ENCODE results near the gene LRRC59.

Gene LRRC59

GRCh38 chr17:50426814-50427787 is 29.8 kb upstream of the LRRC59 start:
- peak in 1 of 2 experiments; percentile 39 for DNase-seq (ENCODE audit: low read depth in 1 of 2, low spot score in 1 of 2)

GRCh38 chr17:50426472-50426782 is 29.1 kb upstream of the LRRC59 start:
- TF ChIP-seq CTCF (IDR thresholded peaks at IDR 0.05; ENCODE audit: insufficient read depth, low read length) (no peak), POLR2AphosphoS5 (IDR thresholded peaks at IDR 0.05; ENCODE audit: low read depth) (no peak), GABPA (IDR thresholded peaks at IDR 0.05; ENCODE audit: low read depth) (no peak), SPI1 (IDR thresholded peaks at IDR 0.05; ENCODE audit: borderline replicate concordance, low read depth) (no peak), REST (IDR thresholded peaks at IDR 0.05; ENCODE audit: insufficient replicate concordance, low read depth) (no peak)
- peak overlapping the region; percentile 59 for H3K4me3 ChIP-seq (replicated peaks; ENCODE audit: insufficient read depth, low read length)
- peaks cover 3% of the 10 kb centered on the region for H3K27me3 ChIP-seq (ENCODE audit: insufficient read depth, poor library complexity, severe bottlenecking)
- no peak overlapping the region for H3K27ac ChIP-seq (replicated peaks)
- no peak for DNase-seq (ENCODE audit: low read depth in 1 of 2, low spot score in 1 of 2)

More at GRCh38 chr17:50426814-50427787, 29.8 kb upstream of the LRRC59 start:
- Histone ChIP-seq H3K27me3 (ENCODE audit: insufficient read depth, poor library complexity, severe bottlenecking) (peaks cover 3% of the 10 kb centered on the region), H3K4me3 (replicated peaks; ENCODE audit: insufficient read depth, low read length) (peak overlapping the region; percentile 59; the same call in 1 of the 2 replicates), H3K27ac (replicated peaks) (no peak overlapping the region)
- TF ChIP-seq CTCF (IDR thresholded peaks at IDR 0.05; ENCODE audit: insufficient read depth, low read length): no peak
- no peak for TF ChIP-seq GABPA (IDR thresholded peaks at IDR 0.05; ENCODE audit: low read depth)
- TF ChIP-seq SPI1 (IDR thresholded peaks at IDR 0.05; ENCODE audit: borderline replicate concordance, low read depth): no peak
- TF ChIP-seq REST (IDR thresholded peaks at IDR 0.05; ENCODE audit: insufficient replicate concordance, low read depth): no peak
- TF ChIP-seq POLR2AphosphoS5 (IDR thresholded peaks at IDR 0.05; ENCODE audit: low read depth): no peak

GRCh38 chr17:50425682-50426471 is 28.6 kb upstream of the LRRC59 start, which contains the start of gene ACSF2:
Gene ACSF2, plus strand, starts transcription at chr17:50426218. Its CDS starts 44 bp downstream, at chr17:50426262.
- peaks cover 2% of the 10 kb centered on the region for H3K27me3 ChIP-seq (ENCODE audit: insufficient read depth, poor library complexity, severe bottlenecking)
- TF ChIP-seq SPI1 (IDR thresholded peaks at IDR 0.05; ENCODE audit: borderline replicate concordance, low read depth): no peak
- TF ChIP-seq REST (IDR thresholded peaks at IDR 0.05; ENCODE audit: insufficient replicate concordance, low read depth): no peak
- H3K27ac ChIP-seq (replicated peaks): no peak within 1 kb of the TSS
- peak within 1 kb of the TSS; percentile 59 for H3K4me3 ChIP-seq (replicated peaks; ENCODE audit: insufficient read depth, low read length)
- DNase-seq (ENCODE audit: low read depth in 1 of 2, low spot score in 1 of 2): peak; percentile 47 to 66

All from HL-60 (cell line).